HepG2 (cell line): ENCODE data around the gene VSTM5. TPM values are rescaled to one million over a fixed set of nuclear protein-coding genes. Genes with fewer than 3 reads are reported as not detected.

ENCODE experiments used
- ATAC-seq: fragments of 200-7000 bp; cut with Tn5 transposase; 3 replicates; pipeline ENCODE4 v1.9.1; 2020; ENCODE audit warnings: mild to moderate bottlenecking, moderate library complexity
- BruUV-seq: library from RNA; stranded (reverse); fragments of 400-500 nt; replicated peaks from 2 replicates; lab custom pipeline; 2021; lab: Mats Ljungman, UMichigan
- CTCF ChIA-PET: fragments of 300-600 bp; formaldehyde crosslinking; extraction: SDS; loops from one replicate; lab custom pipeline; 2021; ENCODE audit warnings: low total read pairs, inconsistent platforms, low intra/inter-chr PET ratio; lab: Yijun Ruan, JAX
- POLR2A ChIA-PET: fragments of 350-600 bp; sonication (Branson Sonifier 250); formaldehyde crosslinking; loops from one replicate; lab custom pipeline; 2020; ENCODE audit warnings: antibody characterized with exemption, inconsistent platforms; lab: Yijun Ruan, JAX
- DNase-seq: peaks from one replicate; pipeline ENCODE4 v3.0.0-alpha.2; 2015; ENCODE audit warnings: low spot score
- FAIRE-seq: peaks from 3 replicates; lab custom pipeline; 2011; peaks lifted over from hg19 to GRCh38; lab: Jason Lieb, UNC
- H2AFZ ChIP-seq: one replicate; pipeline ENCODE4 v1.6.1; 2011; ENCODE audit warnings: low read length, inconsistent platforms
- H3K27ac ChIP-seq: fragments of 300-600 bp; 3 replicates; pipeline ENCODE4 v1.8.0; 2011; ENCODE audit warnings: mixed run types, mild to moderate bottlenecking, mixed read lengths, low read length, inconsistent platforms; ENCODE audit not compliant: insufficient read depth; ENCODE audit errors: extremely low read length
- H3K27me3 ChIP-seq, 2 experiments: fragments of 200-600 bp in 1 of 2; 2 replicates in 1 of 2; 3 replicates in 1 of 2; pipeline versions ENCODE4 v1.6.0 to v1.8.0; 2011; ENCODE audit warnings: low read length in 2 of 2, mild to moderate bottlenecking in 2 of 2, moderate library complexity in 2 of 2, inconsistent platforms in 1 of 2; ENCODE audit not compliant: insufficient read depth in 2 of 2, control insufficient read depth in 1 of 2
- H3K36me3 ChIP-seq, 2 experiments: fragments of 200-600 bp in 1 of 2; replicated peaks in 1 of 2; 2 replicates in 1 of 2; 3 replicates in 1 of 2; pipeline versions ENCODE4 v1.5.1 to v1.8.0; 2011; ENCODE audit warnings: low read length in 2 of 2, inconsistent platforms in 1 of 2; ENCODE audit not compliant: insufficient read depth in 2 of 2, control insufficient read depth in 1 of 2
- H3K4me1 ChIP-seq: 2 replicates; pipeline ENCODE4 v1.5.1; 2012; ENCODE audit warnings: low read length, inconsistent platforms; ENCODE audit not compliant: insufficient read depth
- H3K4me2 ChIP-seq: 2 replicates; pipeline ENCODE4 v1.6.0; 2011; ENCODE audit warnings: low read depth, low read length, inconsistent platforms
- H3K4me3 ChIP-seq, 3 experiments: fragments of 200-600 bp in 1 of 3; sonication (generic), shearing (Covaris generic) in 1 of 3; replicated peaks in 1 of 3; 2 replicates each; pipeline ENCODE4 v1.5.1; 2011 to 2016; ENCODE audit warnings: low read length in 3 of 3, inconsistent platforms in 2 of 3, low read depth in 2 of 3, mild to moderate bottlenecking in 2 of 3, control low read depth in 1 of 3, mixed read lengths in 1 of 3; ENCODE audit not compliant: insufficient read depth in 1 of 3
- H3K79me2 ChIP-seq: one replicate; pipeline ENCODE4 v1.6.1; 2011; ENCODE audit warnings: low read length, inconsistent platforms; ENCODE audit not compliant: insufficient read depth
- H3K9ac ChIP-seq: 2 replicates; pipeline ENCODE4 v1.6.0; 2011; ENCODE audit warnings: mild to moderate bottlenecking, low read depth, low read length, inconsistent platforms; ENCODE audit not compliant: insufficient read depth
- H3K9me3 ChIP-seq: 2 replicates; pipeline ENCODE4 v1.5.1; 2012; ENCODE audit warnings: mild to moderate bottlenecking, low read length
- H4K20me1 ChIP-seq: 2 replicates; pipeline ENCODE4 v1.6.0; 2011; ENCODE audit warnings: inconsistent platforms, mild to moderate bottlenecking, low read length, moderate library complexity; ENCODE audit not compliant: insufficient read depth
- ARNT ChIP-seq: fragments of 450-650 bp; IDR thresholded peaks from 2 replicates; pipeline ENCODE4 v1.6.1; 2017
- CHCHD3 ChIP-seq: sonication (generic); formaldehyde crosslinking; IDR thresholded peaks from 2 replicates; pipeline ENCODE4 v1.8.0; 2022; ENCODE audit warnings: mild to moderate bottlenecking, missing genetic modification reagents, moderate library complexity
- GABPB1 ChIP-seq: IDR thresholded peaks from 2 replicates; pipeline ENCODE4 v1.6.1; 2016; ENCODE audit warnings: mild to moderate bottlenecking, missing genetic modification reagents, moderate library complexity, missing compliant biosample characterization
- HDAC2 ChIP-seq: sonication (generic); formaldehyde crosslinking; IDR thresholded peaks from 2 replicates; pipeline ENCODE4 v1.4.0; 2020; ENCODE audit warnings: missing genetic modification reagents
- HDAC6 ChIP-seq: fragments of 200-600 bp; sonication (generic); IDR thresholded peaks from 2 replicates; pipeline ENCODE4 v1.7.0; 2017; ENCODE audit warnings: mild to moderate bottlenecking, antibody characterized with exemption, low read length, low read depth
- MBD4 ChIP-seq: IDR thresholded peaks from 2 replicates; pipeline ENCODE4 v1.6.1; 2012; ENCODE audit warnings: low read length, inconsistent platforms, borderline replicate concordance
- MTF1 ChIP-seq: sonication (generic); formaldehyde crosslinking; IDR thresholded peaks from 2 replicates; pipeline ENCODE4 v1.5.0; 2020; ENCODE audit warnings: missing genetic modification reagents
- TARDBP ChIP-seq: sonication (generic); formaldehyde crosslinking; IDR thresholded peaks from 2 replicates; pipeline ENCODE4 v1.8.0; 2022; ENCODE audit warnings: mild to moderate bottlenecking, missing genetic modification reagents
- ZNF180 ChIP-seq: sonication (generic); formaldehyde crosslinking; IDR thresholded peaks from 2 replicates; pipeline ENCODE4 v1.4.0; 2020; ENCODE audit warnings: low read depth, missing genetic modification reagents, borderline replicate concordance
- ZNF83 ChIP-seq: sonication (generic); formaldehyde crosslinking; IDR thresholded peaks from 2 replicates; pipeline ENCODE4 v1.4.0; 2020; ENCODE audit warnings: missing genetic modification reagents, mild to moderate bottlenecking, borderline replicate concordance
- WGBS: methylation state at CpG from one replicate; pipeline ENCODE4 v1.1.6; 2017; ENCODE audit warnings: low lambda C conversion rate; 5-methylcytosine and 5-hydroxymethylcytosine counted together
- in situ Hi-C: cut with HindIII; loops from 2 replicates; pipeline ENCODE4 v1.10.0; 2017; ENCODE audit warnings: low pct_unique_long_range_greater_than_20kb; ENCODE audit not compliant: extremely low pct_ligation_motif_present
- intact Hi-C: fragments of 100-400 bp; cut with micrococcal nuclease; formaldehyde crosslinking; loops from one replicate; pipeline ENCODE4 v1.10.0; 2022; ENCODE audit not compliant: unreplicated experiment
- polyA plus RNA-seq, 8 experiments: library from polyadenylated mRNA; depleted of rRNA in 3 of 8; stranded (reverse) in 7 of 8; unstranded in 1 of 8; fragments of >200 nt; fragmentation: Illumina TruSeq in 4 of 8; extraction: Trizol in 4 of 8; gene quantifications; 2 replicates each; pipeline versions ENCODE4 v1.2.1 to v1.2.3, GENCODE V29; 2011 to 2016; ENCODE audit warnings: low read depth in 4 of 8, missing spikeins in 1 of 8, mixed read lengths in 1 of 8; ENCODE audit not compliant: insufficient read depth in 1 of 8
- total RNA-seq, 5 experiments: library from RNA; depleted of rRNA; stranded (reverse); fragments of >200 nt; fragmentation: Illumina TruSeq; extraction: Trizol; gene quantifications; 2 replicates each; pipeline ENCODE4 v1.2.3, GENCODE V29; 2016; ENCODE audit warnings: low read depth in 1 of 5
- TF ChIP-seq, protein P1 (sequence below): sonication (generic); formaldehyde crosslinking; conservative IDR thresholded peaks from 2 replicates; pipeline ENCODE4 v1.8.1; 2023; ENCODE audit warnings: missing genetic modification reagents
- TF ChIP-seq, protein P2 (sequence below): sonication (generic); formaldehyde crosslinking; IDR thresholded peaks from 2 replicates; pipeline ENCODE4 v1.5.0; 2020; ENCODE audit warnings: mild to moderate bottlenecking, low read depth, missing genetic modification reagents, borderline replicate concordance
- TF ChIP-seq, protein P3 (sequence below): sonication (generic); formaldehyde crosslinking; IDR thresholded peaks from 2 replicates; pipeline ENCODE4 v1.8.1; 2023; ENCODE audit warnings: missing genetic modification reagents, inconsistent platforms, borderline replicate concordance
- TF ChIP-seq, protein P4 (sequence below): sonication (generic); IDR thresholded peaks from 2 replicates; pipeline ENCODE4 v1.6.1; 2016; ENCODE audit warnings: low read depth, borderline replicate concordance
- TF ChIP-seq, protein P5 (sequence below): sonication (generic); formaldehyde crosslinking; IDR thresholded peaks from 2 replicates; pipeline ENCODE4 v1.5.0; 2020; ENCODE audit warnings: mild to moderate bottlenecking, missing genetic modification reagents, borderline replicate concordance

Gene VSTM5
- total and polyA plus RNA-seq, 2 of the 13 experiments (the other 11 are each of a cell fraction or from before 2014, with no cell fraction given): not detected

GRCh38 chr11:93842461-93842860 lies 8.0 kb downstream of the VSTM5 start:
- Histone ChIP-seq H3K4me1 (peaks cover 17% of the 10 kb centered on the region), H3K27me3 (peaks cover 0 to 31% of the 10 kb centered on the region in 2 experiments; a peak in 2 of 5 replicates), H3K36me3 (no peaks in the 10 kb centered on the region), H3K4me2 (no peak overlapping the region), H3K9ac (no peak overlapping the region), H4K20me1 (no peaks in the 10 kb centered on the region)
- intact Hi-C loops: no loop called here
- no peak for DNase-seq
- no peak for ATAC-seq
- in situ Hi-C loops: no loop called here
- no peak for FAIRE-seq
- 28% methylated on average over 5 of the region's 6 CpGs for WGBS
- TF ChIP-seq HDAC2 (CRISPR knock-in tag) (no peak), ZNF83 (CRISPR knock-in tag) (no peak), TARDBP (CRISPR knock-in tag) (no peak), CHCHD3 (CRISPR knock-in tag) (no peak), GABPB1 (CRISPR knock-in tag) (no peak), HDAC6 (no peak), ARNT (no peak), MTF1 (CRISPR knock-in tag) (no peak), ZNF180 (CRISPR knock-in tag) (no peak), MBD4 (no peak)
- TF ChIP-seq, protein P1, sequence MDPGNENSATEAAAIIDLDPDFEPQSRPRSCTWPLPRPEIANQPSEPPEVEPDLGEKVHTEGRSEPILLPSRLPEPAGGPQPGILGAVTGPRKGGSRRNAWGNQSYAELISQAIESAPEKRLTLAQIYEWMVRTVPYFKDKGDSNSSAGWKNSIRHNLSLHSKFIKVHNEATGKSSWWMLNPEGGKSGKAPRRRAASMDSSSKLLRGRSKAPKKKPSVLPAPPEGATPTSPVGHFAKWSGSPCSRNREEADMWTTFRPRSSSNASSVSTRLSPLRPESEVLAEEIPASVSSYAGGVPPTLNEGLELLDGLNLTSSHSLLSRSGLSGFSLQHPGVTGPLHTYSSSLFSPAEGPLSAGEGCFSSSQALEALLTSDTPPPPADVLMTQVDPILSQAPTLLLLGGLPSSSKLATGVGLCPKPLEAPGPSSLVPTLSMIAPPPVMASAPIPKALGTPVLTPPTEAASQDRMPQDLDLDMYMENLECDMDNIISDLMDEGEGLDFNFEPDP (CRISPR knock-in tag): no peak
- TF ChIP-seq, protein P2, sequence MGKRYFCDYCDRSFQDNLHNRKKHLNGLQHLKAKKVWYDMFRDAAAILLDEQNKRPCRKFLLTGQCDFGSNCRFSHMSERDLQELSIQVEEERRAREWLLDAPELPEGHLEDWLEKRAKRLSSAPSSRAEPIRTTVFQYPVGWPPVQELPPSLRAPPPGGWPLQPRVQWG (CRISPR knock-in tag): no peak
- TF ChIP-seq, protein P3, sequence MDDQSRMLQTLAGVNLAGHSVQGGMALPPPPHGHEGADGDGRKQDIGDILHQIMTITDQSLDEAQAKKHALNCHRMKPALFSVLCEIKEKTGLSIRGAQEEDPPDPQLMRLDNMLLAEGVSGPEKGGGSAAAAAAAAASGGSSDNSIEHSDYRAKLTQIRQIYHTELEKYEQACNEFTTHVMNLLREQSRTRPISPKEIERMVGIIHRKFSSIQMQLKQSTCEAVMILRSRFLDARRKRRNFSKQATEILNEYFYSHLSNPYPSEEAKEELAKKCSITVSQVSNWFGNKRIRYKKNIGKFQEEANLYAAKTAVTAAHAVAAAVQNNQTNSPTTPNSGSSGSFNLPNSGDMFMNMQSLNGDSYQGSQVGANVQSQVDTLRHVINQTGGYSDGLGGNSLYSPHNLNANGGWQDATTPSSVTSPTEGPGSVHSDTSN: no peak
- TF ChIP-seq, protein P4, sequence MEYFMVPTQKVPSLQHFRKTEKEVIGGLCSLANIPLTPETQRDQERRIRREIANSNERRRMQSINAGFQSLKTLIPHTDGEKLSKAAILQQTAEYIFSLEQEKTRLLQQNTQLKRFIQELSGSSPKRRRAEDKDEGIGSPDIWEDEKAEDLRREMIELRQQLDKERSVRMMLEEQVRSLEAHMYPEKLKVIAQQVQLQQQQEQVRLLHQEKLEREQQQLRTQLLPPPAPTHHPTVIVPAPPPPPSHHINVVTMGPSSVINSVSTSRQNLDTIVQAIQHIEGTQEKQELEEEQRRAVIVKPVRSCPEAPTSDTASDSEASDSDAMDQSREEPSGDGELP: no peak
- TF ChIP-seq, protein P5, sequence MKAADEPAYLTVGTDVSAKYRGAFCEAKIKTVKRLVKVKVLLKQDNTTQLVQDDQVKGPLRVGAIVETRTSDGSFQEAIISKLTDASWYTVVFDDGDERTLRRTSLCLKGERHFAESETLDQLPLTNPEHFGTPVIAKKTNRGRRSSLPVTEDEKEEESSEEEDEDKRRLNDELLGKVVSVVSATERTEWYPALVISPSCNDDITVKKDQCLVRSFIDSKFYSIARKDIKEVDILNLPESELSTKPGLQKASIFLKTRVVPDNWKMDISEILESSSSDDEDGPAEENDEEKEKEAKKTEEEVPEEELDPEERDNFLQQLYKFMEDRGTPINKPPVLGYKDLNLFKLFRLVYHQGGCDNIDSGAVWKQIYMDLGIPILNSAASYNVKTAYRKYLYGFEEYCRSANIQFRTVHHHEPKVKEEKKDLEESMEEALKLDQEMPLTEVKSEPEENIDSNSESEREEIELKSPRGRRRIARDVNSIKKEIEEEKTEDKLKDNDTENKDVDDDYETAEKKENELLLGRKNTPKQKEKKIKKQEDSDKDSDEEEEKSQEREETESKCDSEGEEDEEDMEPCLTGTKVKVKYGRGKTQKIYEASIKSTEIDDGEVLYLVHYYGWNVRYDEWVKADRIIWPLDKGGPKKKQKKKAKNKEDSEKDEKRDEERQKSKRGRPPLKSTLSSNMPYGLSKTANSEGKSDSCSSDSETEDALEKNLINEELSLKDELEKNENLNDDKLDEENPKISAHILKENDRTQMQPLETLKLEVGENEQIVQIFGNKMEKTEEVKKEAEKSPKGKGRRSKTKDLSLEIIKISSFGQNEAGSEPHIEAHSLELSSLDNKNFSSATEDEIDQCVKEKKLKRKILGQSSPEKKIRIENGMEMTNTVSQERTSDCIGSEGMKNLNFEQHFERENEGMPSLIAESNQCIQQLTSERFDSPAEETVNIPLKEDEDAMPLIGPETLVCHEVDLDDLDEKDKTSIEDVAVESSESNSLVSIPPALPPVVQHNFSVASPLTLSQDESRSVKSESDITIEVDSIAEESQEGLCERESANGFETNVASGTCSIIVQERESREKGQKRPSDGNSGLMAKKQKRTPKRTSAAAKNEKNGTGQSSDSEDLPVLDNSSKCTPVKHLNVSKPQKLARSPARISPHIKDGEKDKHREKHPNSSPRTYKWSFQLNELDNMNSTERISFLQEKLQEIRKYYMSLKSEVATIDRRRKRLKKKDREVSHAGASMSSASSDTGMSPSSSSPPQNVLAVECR: no peak
- TF ChIP-seq, all 625 proteins: peak for 0
- Histone ChIP-seq H3K27ac (no peak overlapping the region), H3K9me3 (no peaks in the 10 kb centered on the region), H3K79me2 (no peaks in the 10 kb centered on the region), H3K4me3 (no peak overlapping the region), H2AFZ (no peak overlapping the region)
- ChIA-PET CTCF (no interaction called here), POLR2A (no interaction called here)
- no TSS peak for BruUV-seq
